GM12865 (cell line): ENCODE results near the gene IRF8.

Experiments
- DNase-seq: peaks from one replicate; pipeline ENCODE4 v3.0.0; 2010; ENCODE audit warnings: low read depth
- H3K4me3 ChIP-seq: 2 replicates; pipeline ENCODE4 v1.5.1; 2011; ENCODE audit warnings: mild to moderate bottlenecking, low read depth, low read length, control low read depth
- TF ChIP-seq, protein P1 (sequence below): IDR thresholded peaks from 2 replicates; pipeline ENCODE4 v1.5.1; 2011; ENCODE audit warnings: low read length, control low read depth, low read depth, inconsistent platforms; ENCODE audit not compliant: insufficient read depth; ENCODE audit errors: missing control alignments

The IRF8 gene

DNA sequence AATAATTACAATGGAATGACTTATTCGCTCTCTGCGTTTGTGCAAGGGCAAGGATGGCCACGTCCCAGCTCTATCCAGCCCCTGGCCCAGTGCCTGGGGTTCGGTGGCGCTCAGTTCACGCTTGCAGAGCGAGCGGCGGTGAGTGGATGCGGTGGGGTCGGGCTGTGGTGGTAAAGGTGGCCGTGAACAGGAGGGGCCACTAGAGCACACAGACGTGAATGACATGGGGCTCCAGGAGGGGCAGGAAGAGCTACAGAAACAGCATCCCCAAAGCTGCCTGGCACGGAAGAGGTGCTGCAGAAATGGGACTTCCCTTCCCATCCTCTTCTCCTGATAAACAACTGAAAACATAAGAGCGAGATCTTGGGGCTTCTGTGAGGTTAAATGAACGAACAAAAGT lies 28.4 kb downstream of the IRF8 start:
- DNase-seq, result no peak
- TF ChIP-seq, protein P1, sequence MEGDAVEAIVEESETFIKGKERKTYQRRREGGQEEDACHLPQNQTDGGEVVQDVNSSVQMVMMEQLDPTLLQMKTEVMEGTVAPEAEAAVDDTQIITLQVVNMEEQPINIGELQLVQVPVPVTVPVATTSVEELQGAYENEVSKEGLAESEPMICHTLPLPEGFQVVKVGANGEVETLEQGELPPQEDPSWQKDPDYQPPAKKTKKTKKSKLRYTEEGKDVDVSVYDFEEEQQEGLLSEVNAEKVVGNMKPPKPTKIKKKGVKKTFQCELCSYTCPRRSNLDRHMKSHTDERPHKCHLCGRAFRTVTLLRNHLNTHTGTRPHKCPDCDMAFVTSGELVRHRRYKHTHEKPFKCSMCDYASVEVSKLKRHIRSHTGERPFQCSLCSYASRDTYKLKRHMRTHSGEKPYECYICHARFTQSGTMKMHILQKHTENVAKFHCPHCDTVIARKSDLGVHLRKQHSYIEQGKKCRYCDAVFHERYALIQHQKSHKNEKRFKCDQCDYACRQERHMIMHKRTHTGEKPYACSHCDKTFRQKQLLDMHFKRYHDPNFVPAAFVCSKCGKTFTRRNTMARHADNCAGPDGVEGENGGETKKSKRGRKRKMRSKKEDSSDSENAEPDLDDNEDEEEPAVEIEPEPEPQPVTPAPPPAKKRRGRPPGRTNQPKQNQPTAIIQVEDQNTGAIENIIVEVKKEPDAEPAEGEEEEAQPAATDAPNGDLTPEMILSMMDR, result no peak

DNA sequence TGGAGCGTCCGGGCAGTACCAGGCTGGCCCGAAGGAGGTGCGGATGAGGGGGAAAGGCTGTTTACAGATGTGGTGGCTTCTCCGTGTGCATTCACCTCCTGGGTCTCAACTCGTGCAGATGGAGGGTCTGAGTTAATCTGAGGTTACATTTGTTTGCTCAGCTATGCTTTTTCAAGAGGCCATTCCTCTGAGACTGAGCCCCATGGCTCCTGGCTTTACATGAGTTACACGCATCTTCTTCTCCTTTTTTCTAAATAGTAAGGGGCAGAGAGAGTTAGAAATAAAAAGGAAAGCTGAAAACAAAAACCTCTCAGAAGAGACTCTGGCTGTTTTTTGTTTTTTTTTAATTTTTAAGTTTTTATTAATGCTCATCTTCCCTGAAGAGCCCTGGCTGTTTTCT lies 29.0 kb downstream of the IRF8 start:
- TF ChIP-seq, protein P1, result no peak
- no peak for DNase-seq
- H3K4me3 ChIP-seq, result no peak overlapping the region

More for the DNA sequence above, 28.4 kb downstream of the IRF8 start:
- no peak overlapping the region for H3K4me3 ChIP-seq

DNA sequence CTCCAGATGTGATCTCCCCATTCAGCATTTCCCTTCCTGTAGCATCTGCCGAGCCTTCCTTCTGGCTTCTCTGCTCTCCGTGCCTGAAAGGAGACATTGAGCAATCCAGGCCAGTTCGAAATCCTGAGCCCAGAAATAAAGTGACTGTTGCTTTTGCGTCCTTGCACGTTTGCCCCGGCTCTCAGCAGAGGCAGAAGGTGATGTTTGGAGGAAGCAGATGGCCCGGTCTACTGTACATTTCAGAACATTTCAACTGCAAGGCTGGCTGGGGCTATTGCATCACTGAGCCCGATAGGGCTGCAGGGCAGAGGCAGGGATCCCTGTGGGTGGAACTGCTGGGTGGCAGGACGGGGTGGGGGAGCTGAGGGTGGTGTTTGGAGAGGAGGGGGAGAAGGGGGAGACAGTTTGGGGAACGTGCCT lies 29.4 kb downstream of the IRF8 start:
- H3K4me3 ChIP-seq, result no peak overlapping the region
- no peak for DNase-seq
- TF ChIP-seq, protein P1, result no peak

DNA sequence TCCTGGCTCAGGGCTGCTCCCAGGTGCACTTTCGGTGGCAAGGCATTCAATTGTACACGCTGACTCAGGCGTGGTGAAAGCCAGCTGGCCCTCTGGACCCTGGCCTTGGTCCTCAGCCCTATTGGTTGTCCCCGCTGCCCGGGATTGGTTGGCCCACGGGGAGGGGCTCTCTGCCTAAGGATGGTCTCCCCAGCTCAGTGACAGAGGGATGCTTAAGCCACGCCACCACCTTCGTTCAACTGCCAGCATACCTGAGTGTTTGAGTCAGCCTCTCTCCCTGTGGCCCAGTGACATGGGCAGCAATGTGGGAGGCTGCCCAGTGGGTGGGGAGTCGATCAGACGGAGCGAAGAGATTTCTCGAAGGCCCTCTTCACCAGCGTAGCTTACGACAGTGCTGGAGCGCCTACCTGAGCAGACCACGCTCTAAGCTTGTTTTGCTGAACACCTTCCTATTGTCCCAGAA lies 30.3 kb downstream of the IRF8 start:
- no peak for DNase-seq
- TF ChIP-seq, protein P1, result no peak
- no peak overlapping the region for H3K4me3 ChIP-seq

DNA sequence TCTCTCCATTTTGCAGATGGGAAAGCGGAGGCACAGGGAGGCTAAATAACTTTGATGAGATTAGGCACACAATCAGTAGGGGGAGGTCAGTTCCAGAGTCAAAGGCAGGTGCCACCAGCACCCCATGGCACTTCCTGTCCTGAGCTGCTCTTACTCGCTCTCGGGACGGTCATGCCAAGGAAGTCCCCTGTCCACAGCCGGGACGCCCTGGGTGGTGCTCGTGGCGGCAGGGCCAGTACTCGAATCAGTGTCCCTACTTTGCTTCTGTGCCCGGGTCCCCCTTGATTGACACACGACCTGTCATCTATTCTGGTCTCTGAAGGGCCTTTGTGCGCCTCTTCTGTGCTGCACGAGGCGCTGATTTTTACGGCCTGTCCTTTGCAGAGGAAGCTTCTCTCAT lies 31.3 kb downstream of the IRF8 start:
- TF ChIP-seq, protein P1, result no peak
- no peak for DNase-seq
- no peak overlapping the region for H3K4me3 ChIP-seq

DNA sequence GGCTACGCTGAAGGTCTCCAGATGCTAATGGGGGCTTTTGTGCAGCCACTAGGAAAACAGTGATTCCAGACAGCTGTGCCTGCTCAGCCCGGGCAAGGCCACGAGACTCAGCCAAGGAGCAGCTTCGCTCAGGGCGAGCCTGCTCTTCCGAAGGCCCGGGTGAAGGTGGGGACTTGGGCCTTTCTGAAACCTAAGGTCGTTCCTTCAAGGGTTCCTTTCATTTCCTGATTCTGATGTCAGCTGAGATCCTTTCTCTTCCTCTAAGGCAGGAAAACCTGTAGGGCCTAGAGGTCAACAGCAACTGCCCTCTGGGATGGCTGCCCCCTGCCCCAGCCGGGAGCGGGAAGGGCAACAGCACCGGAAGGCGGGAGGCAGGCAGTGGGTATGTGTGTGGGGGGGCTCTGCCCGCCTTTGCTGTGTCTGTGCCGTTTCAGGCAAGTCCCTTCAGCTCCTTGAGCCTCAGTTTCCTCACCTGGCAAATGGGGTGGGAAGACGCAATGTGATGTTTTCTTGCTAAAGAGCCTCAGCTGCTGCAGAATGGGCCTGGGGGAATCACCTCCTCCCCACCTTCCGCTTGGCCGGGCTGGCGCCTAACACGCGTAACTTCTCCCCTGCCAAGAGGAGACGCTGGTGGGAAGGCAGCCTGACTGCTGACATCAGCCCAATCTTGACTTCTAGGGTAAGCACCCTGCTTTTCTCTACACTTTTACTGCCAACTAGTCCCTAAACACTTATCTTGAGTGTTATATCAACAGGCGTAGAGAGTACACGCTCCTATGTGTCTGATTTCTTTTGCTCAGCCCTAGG lies 32.8 kb downstream of the IRF8 start:
- no peak overlapping the region for H3K4me3 ChIP-seq
- TF ChIP-seq, protein P1, result no peak
- DNase-seq, result no peak

DNA sequence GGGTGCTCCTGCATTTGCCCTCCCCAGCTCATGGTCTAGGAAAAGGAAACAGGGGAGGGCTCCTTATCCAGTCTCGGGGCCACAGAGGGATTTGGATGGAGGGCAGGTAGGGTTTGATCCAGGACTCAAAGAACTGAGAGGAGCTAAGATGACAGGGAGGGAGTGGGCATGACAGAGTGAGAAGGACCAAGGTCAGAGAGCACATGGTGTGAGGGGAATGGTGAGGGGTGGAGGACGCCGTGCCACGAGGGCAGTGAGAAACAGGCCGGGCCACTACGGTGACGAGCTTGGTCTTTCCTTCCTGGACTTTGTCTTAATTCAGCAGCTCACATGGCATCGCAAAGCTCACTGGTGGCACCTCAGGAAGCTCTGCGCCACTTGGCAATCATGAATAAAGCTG lies 35.2 kb downstream of the IRF8 start:
- TF ChIP-seq, protein P1, result no peak
- DNase-seq, result no peak
- H3K4me3 ChIP-seq, result no peak overlapping the region
